SK-N-MC (cell line): Measurements from ENCODE around the gene LRRC71.

Experiments
- DNase-seq: peaks from one replicate; pipeline ENCODE4 v3.0.0-alpha.2; 2011; ENCODE audit warnings: low read depth, low spot score
- H3K27ac ChIP-seq: fragments of 200-600 bp; sonication (generic); 2 replicates; pipeline ENCODE4 v1.5.1; 2016; ENCODE audit warnings: mixed run types
- H3K36me3 ChIP-seq: fragments of 200-600 bp; sonication (generic); 2 replicates; pipeline ENCODE4 v1.6.1; 2017; ENCODE audit warnings: antibody characterized with exemption, low read length, mixed read lengths; ENCODE audit not compliant: insufficient read depth
- H3K4me3 ChIP-seq: fragments of 200-600 bp; sonication (generic); 2 replicates; pipeline ENCODE4 v1.5.1; 2016
- H3K9ac ChIP-seq: fragments of 200-600 bp; sonication (generic); 2 replicates; pipeline ENCODE4 v1.8.0; 2017; ENCODE audit warnings: mixed run types, mixed read lengths; ENCODE audit not compliant: insufficient read length
- H3K9me3 ChIP-seq: fragments of 200-600 bp; sonication (generic); 2 replicates; pipeline ENCODE4 v1.6.1; 2017; ENCODE audit warnings: low read depth, mild to moderate bottlenecking, antibody characterized with exemption, low read length, moderate library complexity, mixed read lengths
- EZH2 ChIP-seq: fragments of 200-600 bp; sonication (generic); IDR thresholded peaks from one replicate; pipeline ENCODE4 v1.6.1; 2017; ENCODE audit warnings: antibody characterized with exemption
- FOXP2 ChIP-seq: optimal IDR thresholded peaks from 2 replicates; pipeline ENCODE3; 2011; ENCODE audit warnings: mild to moderate bottlenecking, moderate library complexity; ENCODE audit not compliant: insufficient read depth; ENCODE audit errors: extremely low read length, control extremely low read depth
- POLR2AphosphoS5 ChIP-seq: IDR thresholded peaks from 2 replicates; pipeline ENCODE4 v1.6.1; 2012; ENCODE audit warnings: mild to moderate bottlenecking, low read depth, low read length, borderline replicate concordance

LRRC71 gene

GRCh38 chr1:156899956-156900718 is 20.3 kb upstream of the LRRC71 start:
- Histone ChIP-seq H3K36me3 (no peaks in the 10 kb centered on the region), H3K4me3 (no peak overlapping the region), H3K9ac (no peak overlapping the region), H3K27ac (no peak overlapping the region), H3K9me3 (no peaks in the 10 kb centered on the region)
- no peak for DNase-seq
- TF ChIP-seq FOXP2 (no peak), POLR2AphosphoS5 (no peak), EZH2 (no peak)

- no peak overlapping the region for H3K27ac ChIP-seq
- H3K9ac ChIP-seq = no peak overlapping the region
These were observed 19.4 kb upstream of the LRRC71 start for GRCh38 chr1:156900896-156901589.

DNA sequence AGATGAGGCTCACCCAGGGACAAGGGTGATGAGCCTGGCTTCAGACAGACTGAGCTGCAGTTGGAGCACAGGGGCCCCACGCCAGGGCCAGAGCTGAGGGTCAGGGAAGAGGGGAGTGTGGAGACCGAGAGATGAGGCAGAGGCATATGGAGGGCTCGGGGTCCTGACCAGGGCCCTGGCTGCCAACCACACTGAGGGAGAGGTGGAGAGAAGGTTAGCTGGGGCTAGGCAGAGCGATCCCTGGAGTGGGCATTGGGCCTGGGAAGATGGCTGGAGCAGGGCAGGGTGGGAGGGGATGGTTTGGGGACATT is 18.9 kb upstream of the LRRC71 start:
- H3K4me3 ChIP-seq = no peak overlapping the region
- no peak for DNase-seq
- H3K9me3 ChIP-seq = no peaks in the 10 kb centered on the region
- H3K9ac ChIP-seq = no peak overlapping the region
- no peak for TF ChIP-seq POLR2AphosphoS5
- no peak for TF ChIP-seq EZH2
- TF ChIP-seq FOXP2 = no peak
- no peaks in the 10 kb centered on the region for H3K36me3 ChIP-seq
- H3K27ac ChIP-seq = no peak overlapping the region

More at GRCh38 chr1:156900896-156901589, 19.4 kb upstream of the LRRC71 start:
- no peak overlapping the region for H3K4me3 ChIP-seq
- no peak for DNase-seq
- no peaks in the 10 kb centered on the region for H3K9me3 ChIP-seq
- TF ChIP-seq EZH2 (no peak), POLR2AphosphoS5 (no peak), FOXP2 (no peak)
- no peaks in the 10 kb centered on the region for H3K36me3 ChIP-seq

GRCh38 chr1:156901966-156902915 is 18.2 kb upstream of the LRRC71 start:
- TF ChIP-seq EZH2 (no peak), POLR2AphosphoS5 (no peak), FOXP2 (no peak)
- no peak overlapping the region for H3K9ac ChIP-seq
- H3K9me3 ChIP-seq = no peaks in the 10 kb centered on the region
- H3K27ac ChIP-seq = no peak overlapping the region
- H3K4me3 ChIP-seq = no peak overlapping the region
- DNase-seq = no peak
- H3K36me3 ChIP-seq = no peaks in the 10 kb centered on the region

DNA sequence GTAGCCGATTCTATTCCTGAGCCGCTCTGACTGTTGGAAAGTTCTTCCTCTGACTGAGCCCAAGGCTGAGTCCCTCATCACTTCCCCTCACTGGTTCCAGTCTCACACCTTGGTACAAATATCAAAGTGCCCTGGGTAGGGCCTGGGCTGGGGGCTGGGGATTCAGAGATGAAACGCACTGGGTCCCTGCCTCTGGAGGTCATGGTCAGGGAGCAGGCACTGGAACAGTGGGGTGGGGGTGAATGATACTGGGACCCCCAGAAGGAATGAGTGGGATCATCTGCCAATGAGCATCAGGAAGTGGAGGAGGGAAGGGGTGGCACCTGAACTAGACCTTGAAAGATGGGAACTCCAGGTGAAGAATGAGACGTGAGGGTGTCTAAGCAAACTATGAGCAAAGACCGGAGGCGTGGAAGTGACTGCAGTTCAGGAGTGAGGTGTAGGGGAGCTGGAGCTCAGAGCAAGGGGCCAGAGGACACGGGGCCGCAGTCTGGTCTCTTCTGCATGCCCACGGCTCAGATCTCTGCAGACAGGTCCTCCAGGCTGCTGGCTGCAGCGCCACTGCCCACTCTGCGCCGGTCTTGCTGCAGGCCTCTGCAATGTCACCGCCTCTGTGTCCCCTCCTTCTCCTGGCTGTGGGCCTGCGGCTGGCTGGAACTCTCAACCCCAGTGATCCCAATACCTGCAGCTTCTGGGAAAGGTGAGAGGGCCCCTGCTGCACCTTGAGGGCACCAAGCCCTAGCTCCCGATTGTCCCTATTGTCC is 16.9 kb upstream of the LRRC71 start:
- H3K27ac ChIP-seq = no peak overlapping the region
- no peaks in the 10 kb centered on the region for H3K36me3 ChIP-seq
- no peak for TF ChIP-seq FOXP2
- no peak for TF ChIP-seq POLR2AphosphoS5
- no peak for TF ChIP-seq EZH2
- no peaks in the 10 kb centered on the region for H3K9me3 ChIP-seq
- H3K9ac ChIP-seq = no peak overlapping the region
- no peak for DNase-seq
- no peak overlapping the region for H3K4me3 ChIP-seq

DNA sequence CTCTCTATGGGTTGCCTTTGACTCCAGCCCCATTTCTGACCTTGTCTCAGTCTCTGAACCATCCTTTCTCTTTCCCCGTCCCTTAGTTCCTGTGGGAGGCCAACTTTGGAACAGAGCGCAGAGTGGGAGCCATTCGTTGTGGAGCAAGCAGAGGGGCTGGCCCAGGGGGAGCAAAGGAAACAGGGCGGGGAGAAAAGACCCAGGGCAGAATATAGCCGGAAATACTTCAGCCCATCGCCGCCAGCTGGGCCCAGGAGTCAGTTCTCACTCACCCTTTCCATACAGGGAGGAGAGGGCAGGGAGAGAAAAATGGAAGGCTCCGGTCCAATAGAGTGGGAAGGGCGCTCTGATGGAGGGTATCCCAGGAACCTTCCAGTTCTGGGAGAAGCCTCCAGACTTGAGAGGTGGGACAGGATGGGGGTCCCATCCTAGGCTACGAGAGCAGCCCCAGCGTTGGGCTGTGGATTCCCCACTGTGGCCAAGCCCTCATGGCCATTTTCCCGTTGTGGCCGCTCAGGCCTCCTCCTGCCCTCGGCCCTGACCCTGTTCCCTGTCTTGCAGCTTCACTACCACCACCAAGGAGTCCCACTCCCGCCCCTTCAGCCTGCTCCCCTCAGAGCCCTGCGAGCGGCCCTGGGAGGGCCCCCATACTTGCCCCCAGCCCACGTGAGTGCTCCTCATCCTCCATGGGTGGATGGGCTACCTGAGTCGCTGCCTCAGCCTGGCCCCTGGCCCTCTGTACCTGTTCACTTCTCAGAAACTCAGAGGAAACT is 16.1 kb upstream of the LRRC71 start:
- TF ChIP-seq POLR2AphosphoS5 (no peak), FOXP2 (no peak), EZH2 (no peak)
- Histone ChIP-seq H3K9me3 (no peaks in the 10 kb centered on the region), H3K9ac (no peak overlapping the region), H3K4me3 (no peak overlapping the region), H3K36me3 (no peaks in the 10 kb centered on the region), H3K27ac (no peak overlapping the region)
- DNase-seq = no peak

- no peaks in the 10 kb centered on the region for H3K9me3 ChIP-seq
- DNase-seq = no peak
- no peak overlapping the region for H3K4me3 ChIP-seq
- H3K9ac ChIP-seq = no peak overlapping the region
- no peak overlapping the region for H3K27ac ChIP-seq
- H3K36me3 ChIP-seq = no peaks in the 10 kb centered on the region
- TF ChIP-seq EZH2 (no peak), FOXP2 (no peak), POLR2AphosphoS5 (no peak)
These were observed 15.3 kb upstream of the LRRC71 start for GRCh38 chr1:156905176-156905575.
